Adipose tissue (tissue), 3 donors: ENCODE measurements around the gene RAC3. TPM values are rescaled to one million over a fixed set of nuclear protein-coding genes. Genes with fewer than 3 reads are reported as not detected.

ENCODE experiments used
- H3K27ac ChIP-seq: one replicate; pipeline ENCODE4 v1.5.1; 2013; ENCODE audit warnings: low read depth, low read length
- WGBS, 3 donors: extraction: QIAGEN DNeasy Blood & Tissue Kit; methylation state at CpG; one replicate each; pipeline ENCODE4 v1.1.7; 2013; 5-methylcytosine and 5-hydroxymethylcytosine counted together
- polyA plus RNA-seq, 3 donors: library from polyadenylated mRNA; stranded (reverse); fragments of 200-250 nt; gene quantifications; one replicate each; pipeline ENCODE4 v1.2.3, GENCODE V29; 2013
- donor health status: healthy with polysubstance abuse.
- donor health status: Bipolar disorder and iron deficiency.
- donor health status: healthy.

RAC3 gene
- polyA plus RNA-seq: 10 to 100 TPM; 10.4 to 32.2 (median 17.0) TPM

- no peak within 1 kb of the TSS for H3K27ac ChIP-seq
- 0 to 1% (median 0%) methylated on average over 4 to 88 of the region's 96 CpGs for WGBS, 3 donors
Observed at GRCh38 chr17:82031303-82031884, at the start of gene RAC3. TSS of gene RAC3 (plus strand) at chr17:82031678. CDS start at chr17:82031762, 84 bp downstream.

- WGBS, 3 donors: 92 to 96% (median 93%) methylated on average over 32 to 35 of the region's 35 CpGs
- no peak overlapping the region for H3K27ac ChIP-seq
Observed at GRCh38 chr17:81983011-81983638, 48.4 kb upstream of the RAC3 start.

GRCh38 chr17:81983639-81984373, 47.7 kb upstream of the RAC3 start:
- 87 to 94% (median 88%) methylated on average over 26 of the region's 26 CpGs for WGBS, 3 donors
- H3K27ac ChIP-seq: no peak overlapping the region

- WGBS, 3 donors: 90 to 96% (median 92%) methylated on average over 18 to 21 of the region's 21 CpGs
- no peak overlapping the region for H3K27ac ChIP-seq
Observed at GRCh38 chr17:81984773-81985410, 46.6 kb upstream of the RAC3 start.

- 97 to 98% (median 97%) methylated on average over 26 of the region's 26 CpGs for WGBS, 3 donors
- H3K27ac ChIP-seq: no peak overlapping the region
Observed at GRCh38 chr17:81986606-81987005, 44.9 kb upstream of the RAC3 start.

GRCh38 chr17:81987161-81987770, 44.2 kb upstream of the RAC3 start:
- no peak overlapping the region for H3K27ac ChIP-seq
- 87 to 94% (median 92%) methylated on average over 25 to 26 of the region's 26 CpGs for WGBS, 3 donors

- WGBS, 3 donors: 45 to 91% (median 85%) methylated on average over 25 of the region's 25 CpGs
- no peak overlapping the region for H3K27ac ChIP-seq
Observed at GRCh38 chr17:81990836-81991683, 40.4 kb upstream of the RAC3 start.

- 22 to 59% (median 50%) methylated on average over 31 of the region's 31 CpGs for WGBS, 3 donors
Observed at GRCh38 chr17:81991684-81992305, 39.7 kb upstream of the RAC3 start.

GRCh38 chr17:81992306-81993102, 39.0 kb upstream of the RAC3 start:
- WGBS, 3 donors: 70 to 85% (median 84%) methylated on average over 28 to 31 of the region's 31 CpGs
- H3K27ac ChIP-seq: no peak overlapping the region

More at GRCh38 chr17:81991684-81992305, 39.7 kb upstream of the RAC3 start:
- H3K27ac ChIP-seq: no peak overlapping the region

GRCh38 chr17:81993729-81994592, 37.5 kb upstream of the RAC3 start:
- WGBS, 3 donors: 94 to 96% (median 95%) methylated on average over 37 of the region's 37 CpGs
- H3K27ac ChIP-seq: no peak overlapping the region

- H3K27ac ChIP-seq: no peak overlapping the region
- 87 to 93% (median 89%) methylated on average over 38 to 39 of the region's 39 CpGs for WGBS, 3 donors
Observed at GRCh38 chr17:81994593-81995462, 36.6 kb upstream of the RAC3 start.

- H3K27ac ChIP-seq: no peak overlapping the region
- 94 to 98% (median 97%) methylated on average over 28 to 29 of the region's 29 CpGs for WGBS, 3 donors
Observed at GRCh38 chr17:81995463-81996231, 35.8 kb upstream of the RAC3 start.

GRCh38 chr17:81996232-81996756, 35.2 kb upstream of the RAC3 start:
- no peak overlapping the region for H3K27ac ChIP-seq
- 91% methylated on average over 28 of the region's 28 CpGs for WGBS, 3 donors
